OCI-LY3 (cell line): ENCODE data around the gene HEXA.

Source experiments
- EZH2phosphoT487 ChIP-seq: fragments of 200-600 bp; shearing (Covaris generic); IDR thresholded peaks from 2 replicates; pipeline ENCODE4 v1.6.1; 2018; ENCODE audit warnings: antibody characterized with exemption, mixed run types, low read depth
- TF ChIP-seq, protein P1 (sequence below): fragments of 200-600, 300-600 bp; sonication (generic); IDR thresholded peaks from 2 replicates; pipeline ENCODE4 v1.5.1; 2014; ENCODE audit warnings: antibody characterized with exemption, low read length, low read depth

DNA sequence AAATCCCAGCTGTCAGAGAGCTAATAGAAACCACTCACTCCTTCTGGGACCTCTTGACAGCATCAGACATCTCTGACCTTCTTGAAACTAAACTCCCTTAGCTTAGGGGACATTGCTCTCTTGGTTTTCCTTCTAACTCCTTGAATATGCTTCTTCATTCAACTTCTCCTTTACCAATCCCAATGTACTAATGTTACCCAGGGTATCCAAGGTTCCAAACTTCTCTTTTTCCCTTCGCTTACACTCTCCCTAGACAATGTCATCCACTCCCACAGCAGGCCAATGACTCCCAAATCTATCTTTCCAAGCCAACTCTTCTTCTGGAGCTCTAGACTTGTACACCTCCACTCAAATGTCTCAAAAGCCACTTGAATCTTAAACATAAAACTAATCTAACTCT, 14.6 kb downstream of the HEXA start:
- TF ChIP-seq, protein P1, sequence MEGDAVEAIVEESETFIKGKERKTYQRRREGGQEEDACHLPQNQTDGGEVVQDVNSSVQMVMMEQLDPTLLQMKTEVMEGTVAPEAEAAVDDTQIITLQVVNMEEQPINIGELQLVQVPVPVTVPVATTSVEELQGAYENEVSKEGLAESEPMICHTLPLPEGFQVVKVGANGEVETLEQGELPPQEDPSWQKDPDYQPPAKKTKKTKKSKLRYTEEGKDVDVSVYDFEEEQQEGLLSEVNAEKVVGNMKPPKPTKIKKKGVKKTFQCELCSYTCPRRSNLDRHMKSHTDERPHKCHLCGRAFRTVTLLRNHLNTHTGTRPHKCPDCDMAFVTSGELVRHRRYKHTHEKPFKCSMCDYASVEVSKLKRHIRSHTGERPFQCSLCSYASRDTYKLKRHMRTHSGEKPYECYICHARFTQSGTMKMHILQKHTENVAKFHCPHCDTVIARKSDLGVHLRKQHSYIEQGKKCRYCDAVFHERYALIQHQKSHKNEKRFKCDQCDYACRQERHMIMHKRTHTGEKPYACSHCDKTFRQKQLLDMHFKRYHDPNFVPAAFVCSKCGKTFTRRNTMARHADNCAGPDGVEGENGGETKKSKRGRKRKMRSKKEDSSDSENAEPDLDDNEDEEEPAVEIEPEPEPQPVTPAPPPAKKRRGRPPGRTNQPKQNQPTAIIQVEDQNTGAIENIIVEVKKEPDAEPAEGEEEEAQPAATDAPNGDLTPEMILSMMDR, result no peak
- TF ChIP-seq EZH2phosphoT487, result no peak
